ENCODE measurements around the gene RGS11.
"Not testable (repeated sequence)": the region's sequence is repeated elsewhere in the genome, so short reads cannot be mapped to it uniquely, and the experiment has no call there.

The RGS11 gene

GRCh38 chr16:264440-264951 is 11.2 kb downstream of the RGS11 start:
- no peak for DNase-seq (ENCODE audit: low read depth, low spot score)

DNA sequence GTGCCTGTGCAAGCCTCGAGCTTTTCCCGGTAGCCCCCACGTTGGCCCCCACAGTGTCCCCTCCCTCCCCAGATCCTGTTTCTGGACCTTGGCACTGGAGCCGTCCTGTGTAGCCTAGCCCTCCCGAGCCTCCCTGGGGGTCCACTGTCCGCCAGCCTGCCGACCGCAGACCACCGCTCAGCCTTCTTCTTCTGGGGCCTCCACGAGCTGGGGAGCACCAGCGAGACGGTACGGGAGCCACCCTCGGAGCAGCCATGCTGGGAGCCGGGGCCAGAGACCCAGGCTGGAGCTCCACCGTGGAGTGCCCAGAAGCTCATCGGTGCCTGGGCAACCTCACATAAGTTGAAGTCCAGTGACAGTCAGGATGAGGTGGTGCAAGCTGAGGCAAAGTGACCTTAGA is 11.8 kb downstream of the RGS11 start:
- DNase-seq (ENCODE audit: low read depth, low spot score) = no peak

GRCh38 chr16:263182-263774 is 12.5 kb downstream of the RGS11 start:
- no peak for DNase-seq (ENCODE audit: low read depth, low spot score)

DNA sequence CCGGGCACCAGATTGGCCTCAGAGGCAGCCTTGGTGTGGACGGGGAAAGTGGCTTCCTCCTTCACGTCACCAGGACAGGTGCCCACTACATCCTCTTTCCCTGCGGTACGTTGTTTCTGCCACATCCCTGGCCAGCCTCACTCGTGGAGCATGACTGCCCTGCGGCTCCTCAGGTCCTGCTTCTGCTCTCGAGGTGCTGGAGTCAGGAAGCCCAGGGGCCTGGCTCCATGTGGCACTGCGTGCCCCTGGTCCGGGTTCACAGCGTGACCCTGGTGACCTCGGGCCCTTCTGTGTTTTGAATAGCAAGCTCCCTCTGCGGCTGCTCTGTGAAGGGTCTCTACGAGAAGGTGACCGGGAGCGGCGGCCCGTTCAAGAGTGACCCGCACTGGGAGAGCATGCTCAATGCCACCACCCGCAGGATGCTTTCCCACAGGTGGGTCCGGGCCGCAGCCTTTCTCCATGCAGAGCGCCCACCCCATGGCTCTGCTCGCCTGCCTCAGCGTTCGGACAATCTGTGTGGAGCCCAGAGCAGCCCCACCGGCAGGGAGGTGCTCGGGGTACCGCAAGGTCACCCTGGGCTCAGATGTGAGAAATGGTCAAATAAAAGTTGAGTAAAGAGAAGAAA is 13.5 kb downstream of the RGS11 start:
- no peak for DNase-seq (ENCODE audit: low read depth, low spot score)

GRCh38 chr16:261031-261691 is 14.6 kb downstream of the RGS11 start:
- no peak for DNase-seq (ENCODE audit: low read depth, low spot score)

GRCh38 chr16:260326-260725 is 15.4 kb downstream of the RGS11 start:
- DNase-seq (ENCODE audit: low read depth, low spot score) = no peak

- DNase-seq (ENCODE audit: low read depth, low spot score) = no peak
These were observed 15.9 kb downstream of the RGS11 start for GRCh38 chr16:259814-260253.

- no peak for DNase-seq (ENCODE audit: low read depth, low spot score)
These were observed 16.5 kb downstream of the RGS11 start for GRCh38 chr16:259226-259625.

- DNase-seq (ENCODE audit: low read depth, low spot score) = not testable (repeated sequence)
These were observed 17.7 kb downstream of the RGS11 start for GRCh38 chr16:258091-258490.

DNA sequence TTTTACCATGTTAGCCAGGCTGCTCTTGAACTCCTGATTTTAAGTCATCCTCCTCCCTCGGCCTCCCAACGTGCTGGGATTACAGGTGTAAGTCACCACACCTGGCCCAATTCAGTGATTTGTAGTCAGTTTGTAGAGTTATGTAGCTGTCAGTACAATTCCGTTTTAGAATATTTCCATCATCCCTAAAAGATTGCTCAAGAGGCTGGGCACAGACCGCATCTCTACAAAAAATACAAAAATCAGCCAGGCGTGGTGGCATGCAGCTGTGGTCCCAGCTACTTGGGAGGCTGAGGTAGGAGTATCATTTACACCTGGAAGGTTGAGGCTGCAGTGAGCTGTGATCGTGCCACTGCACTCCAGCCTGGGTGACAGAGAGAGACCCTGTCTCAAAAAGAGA is 20.6 kb downstream of the RGS11 start:
- DNase-seq (ENCODE audit: low read depth, low spot score) = no peak

DNA sequence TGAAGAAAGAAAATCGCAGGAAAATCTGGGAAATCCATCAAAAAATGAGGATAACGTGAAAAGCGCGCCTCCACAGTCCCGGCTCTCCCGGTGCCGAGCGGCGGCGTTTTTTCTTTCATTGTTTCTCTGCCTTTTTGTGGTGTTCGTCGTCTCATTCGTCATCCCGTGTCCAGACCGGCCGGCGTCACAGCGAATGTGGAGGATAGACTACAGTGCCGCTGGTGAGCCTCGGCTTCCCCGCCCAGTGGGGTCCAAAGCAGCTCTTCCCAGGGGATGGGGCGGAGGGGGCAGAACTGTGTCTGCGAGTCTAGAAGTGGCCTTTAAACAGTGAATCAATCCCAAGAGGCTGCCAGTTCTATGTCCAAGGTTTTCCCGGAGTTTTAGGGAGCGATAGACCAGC is 21.3 kb downstream of the RGS11 start:
- DNase-seq (ENCODE audit: low read depth, low spot score) = no peak

GRCh38 chr16:253833-254232 is 21.9 kb downstream of the RGS11 start:
- no peak for DNase-seq (ENCODE audit: low read depth, low spot score)

DNA sequence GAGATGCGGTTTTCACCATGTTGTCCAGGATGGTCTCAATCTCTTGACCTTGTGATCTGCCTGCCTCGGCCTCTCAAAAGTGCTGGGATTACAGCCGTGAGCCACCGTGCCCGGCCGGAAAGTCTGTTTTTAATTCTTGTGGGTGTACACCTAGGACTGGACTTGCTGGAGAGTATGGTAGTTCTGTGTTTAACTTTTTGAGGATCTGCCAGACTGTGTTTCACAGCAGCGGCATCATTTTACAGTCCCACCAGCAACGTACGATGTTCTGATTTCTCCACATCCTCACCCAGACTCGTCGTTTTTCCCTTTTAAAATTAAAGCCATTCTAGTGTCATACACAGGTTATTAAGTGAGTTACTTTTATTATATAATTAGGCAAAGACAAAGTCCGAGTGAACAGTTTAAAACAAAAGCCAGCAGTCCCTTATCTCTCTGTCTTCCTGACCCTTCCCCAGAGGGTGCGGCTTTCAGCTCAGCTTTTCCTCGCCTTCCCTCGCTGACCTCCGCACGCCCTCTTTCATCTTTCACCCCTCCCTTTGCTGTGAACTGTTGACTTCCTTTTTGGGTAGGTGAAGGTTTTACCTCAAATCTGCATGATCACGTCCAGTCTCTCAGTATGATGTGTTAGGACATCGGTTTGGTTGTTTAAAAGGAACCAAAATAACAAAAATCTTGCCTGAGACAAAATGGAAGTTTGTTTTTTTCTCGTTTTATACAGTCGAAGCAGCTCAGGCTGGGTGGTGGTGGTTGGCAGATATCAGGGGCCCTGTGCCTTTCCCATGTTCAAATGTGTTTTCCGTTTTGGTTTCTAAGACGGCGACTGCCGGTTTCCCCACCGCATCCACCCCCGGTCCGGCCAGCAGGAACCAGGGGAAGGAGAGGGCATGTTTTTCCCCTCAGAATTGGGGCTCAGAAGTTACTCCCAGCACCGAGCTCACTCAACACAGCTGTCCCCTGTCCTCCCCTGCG is 23.1 kb downstream of the RGS11 start:
- no peak for DNase-seq (ENCODE audit: low read depth, low spot score)

DNA sequence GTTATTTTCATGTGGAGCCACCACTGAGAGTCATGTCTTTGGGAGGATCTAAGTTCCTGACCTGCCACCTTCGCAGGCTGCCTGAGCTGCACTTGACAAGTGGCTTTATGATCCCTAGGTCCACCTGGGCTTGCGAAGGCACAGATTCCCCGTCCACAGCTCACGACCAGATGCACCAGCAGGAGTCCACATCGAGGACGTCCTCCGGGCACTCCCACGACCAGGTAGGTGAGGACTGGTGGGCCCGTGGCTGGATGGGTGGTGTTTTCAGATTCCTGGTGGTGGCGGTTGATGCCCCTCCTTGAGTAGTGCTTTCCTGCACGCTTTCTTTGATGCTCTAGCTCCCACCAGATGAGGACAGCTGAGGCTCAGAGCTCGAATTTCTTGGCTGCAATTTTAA is 26.3 kb downstream of the RGS11 start:
- DNase-seq (ENCODE audit: low read depth, low spot score) = no peak

DNA sequence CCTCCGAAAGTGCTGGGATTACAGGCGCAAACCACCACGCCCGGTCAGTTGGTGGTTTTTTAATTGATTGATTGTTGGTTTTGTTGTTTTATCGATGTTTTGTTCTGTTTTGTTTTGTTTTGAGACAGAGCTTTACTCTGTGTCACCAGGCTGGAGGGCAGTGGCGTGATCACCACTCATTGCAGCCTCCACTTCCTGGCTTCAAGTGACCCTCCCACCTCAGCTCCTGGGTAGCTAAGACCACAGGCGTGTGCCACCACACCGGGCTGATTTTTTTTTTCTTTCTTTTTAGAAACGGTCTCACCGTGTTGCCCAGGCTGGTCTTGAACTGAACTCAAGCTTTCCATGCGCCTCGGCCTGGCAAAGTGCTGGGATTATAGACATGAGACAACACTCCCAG is 28.7 kb downstream of the RGS11 start:
- DNase-seq (ENCODE audit: low read depth, low spot score) = no peak

DNA sequence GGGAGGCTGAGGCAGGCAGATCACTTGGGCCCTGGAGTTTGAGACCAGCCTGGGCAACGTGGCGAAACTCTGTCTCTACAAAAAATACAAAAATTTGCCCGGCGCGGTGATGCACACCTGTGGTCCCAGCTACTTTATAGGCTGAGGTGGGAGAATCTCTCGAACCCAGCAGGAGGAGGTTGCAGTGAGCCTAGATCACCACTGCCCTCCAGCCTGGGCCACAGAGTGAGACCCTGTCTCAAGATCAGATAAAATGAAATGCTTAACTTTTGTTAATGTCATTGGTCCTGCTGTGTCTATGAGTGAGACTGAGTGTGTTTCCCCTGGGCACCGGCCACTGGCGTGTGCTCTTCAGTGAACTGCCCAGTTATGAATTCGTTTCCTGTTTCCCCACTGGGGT is 30.6 kb downstream of the RGS11 start:
- DNase-seq (ENCODE audit: low read depth, low spot score) = no peak

GRCh38 chr16:243348-243747 is 32.4 kb downstream of the RGS11 start:
- DNase-seq (ENCODE audit: low read depth, low spot score) = no peak

DNA sequence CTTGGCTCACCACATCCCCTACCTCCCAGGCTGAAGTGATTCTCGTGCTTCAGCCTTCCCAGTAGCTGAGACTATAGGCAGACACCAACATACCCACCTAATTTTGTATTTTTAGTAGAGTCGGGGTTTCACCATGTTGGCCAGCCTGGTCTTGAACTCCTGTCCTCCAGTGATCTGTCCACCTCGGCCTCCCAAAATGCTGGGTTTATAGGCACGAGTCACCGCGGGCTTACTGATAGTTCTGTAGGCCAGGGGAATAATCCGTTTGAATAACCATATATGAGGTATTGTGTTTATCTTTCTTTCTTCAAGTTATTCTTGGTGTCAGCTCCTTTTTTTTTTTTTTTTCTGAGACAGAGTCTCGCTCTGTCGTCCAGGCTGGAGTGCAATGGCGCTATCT is 33.5 kb downstream of the RGS11 start:
- DNase-seq (ENCODE audit: low read depth, low spot score) = no peak

DNA sequence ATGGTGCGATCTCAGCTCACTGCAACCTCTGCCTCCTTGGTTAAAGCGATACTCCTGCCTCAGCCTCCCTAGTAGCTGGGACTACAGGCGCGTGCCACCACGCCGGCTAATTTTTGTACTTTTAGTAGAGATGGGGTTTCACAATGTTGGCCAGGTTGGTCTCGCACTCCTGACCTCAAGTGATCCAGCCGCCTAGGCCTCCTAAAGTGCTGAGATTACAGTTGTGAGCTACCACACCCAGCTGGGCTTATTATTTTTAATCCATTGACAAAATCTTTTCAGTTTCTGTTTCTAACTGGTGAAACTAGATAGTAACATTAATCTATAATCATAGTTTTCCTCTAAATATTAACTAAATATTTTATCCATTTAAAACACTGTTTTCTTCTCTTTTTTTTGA is 35.2 kb downstream of the RGS11 start:
- DNase-seq (ENCODE audit: low read depth, low spot score) = no peak

DNA sequence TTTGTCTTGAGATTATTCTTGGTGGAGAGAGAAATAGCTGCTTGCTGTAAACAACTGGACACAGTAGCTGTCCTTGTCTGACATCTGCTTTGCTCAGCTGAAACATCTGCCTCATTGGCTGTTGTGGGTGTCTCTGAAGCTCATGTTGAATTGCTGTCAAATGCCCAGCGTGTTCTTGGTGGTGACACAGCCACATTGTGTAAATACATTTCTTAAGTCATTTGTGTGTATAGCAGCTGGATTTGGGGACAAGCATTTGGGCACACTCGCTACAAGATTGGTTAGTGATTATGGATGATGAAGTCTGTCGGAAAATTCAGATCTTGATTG is 35.8 kb downstream of the RGS11 start:
- DNase-seq (ENCODE audit: low read depth, low spot score) = no peak

DNA sequence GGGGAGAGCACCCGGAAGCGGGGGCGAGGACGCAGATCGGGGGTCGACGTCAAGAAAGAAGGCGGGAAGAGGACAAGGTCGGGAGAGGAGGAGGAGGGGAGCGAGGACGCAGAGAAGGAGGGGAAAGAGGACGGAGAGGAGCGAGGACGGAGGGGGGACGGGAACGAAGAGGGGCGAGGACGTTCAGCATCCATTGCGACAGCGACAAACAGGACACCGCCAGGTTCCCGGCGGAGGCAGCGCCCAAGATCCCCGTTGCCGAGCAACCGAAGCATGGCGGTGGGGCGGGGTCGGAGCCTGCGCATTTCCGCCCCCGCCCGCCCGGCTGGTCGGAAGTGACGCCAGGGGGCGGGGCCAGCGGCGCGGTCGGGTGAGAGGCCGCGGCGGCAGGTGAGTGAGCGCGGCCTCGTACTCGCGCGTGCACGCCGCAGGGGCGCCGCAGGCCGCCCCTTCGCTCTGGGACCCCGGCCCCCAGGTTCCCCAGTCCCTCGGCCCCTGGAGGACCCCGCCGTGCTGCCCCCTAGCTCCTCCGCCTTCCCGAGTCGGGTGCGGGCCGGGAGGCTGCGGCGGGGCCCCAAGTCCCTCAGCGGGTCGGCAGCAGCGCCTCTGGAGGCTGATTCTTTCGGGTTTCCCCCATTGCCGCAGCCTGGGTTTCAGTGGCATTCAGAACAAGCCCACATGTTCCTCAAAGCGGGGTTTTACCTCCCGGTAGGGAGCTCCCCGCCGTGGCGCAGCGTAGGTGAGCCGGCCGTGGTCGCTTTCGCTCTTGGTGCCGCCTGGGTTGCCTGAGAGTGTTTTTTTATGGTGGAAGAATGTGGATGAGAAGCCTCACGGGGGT is 41.1 kb downstream of the RGS11 start, which contains the start of gene FAM234A:
FAM234A (plus strand) TSS at position 354 of the 838 bp plus-strand sequence. CDS start 19,593 bp downstream, outside the sequence.
- peak; percentile 55 for DNase-seq (ENCODE audit: low read depth, low spot score)
